Mucosa of gallbladder (tissue), 1 donor: ENCODE results near the gene LGR6. TPM values are rescaled to one million over a fixed set of nuclear protein-coding genes. Genes with fewer than 3 reads are reported as not detected.
"Not testable (repeated sequence)": the region's sequence is repeated elsewhere in the genome, so short reads cannot be mapped to it uniquely, and the experiment has no call there.

Source experiments
- DNase-seq: peaks from one replicate; pipeline ENCODE4 v3.0.0-alpha.2; 2020; ENCODE audit warnings: low spot score
- total RNA-seq: library from RNA; stranded (reverse); gene quantifications from one replicate; pipeline ENCODE4 v1.2.1, GENCODE V29; 2021
- donor health status: DM: no; HTN: no; CAD: no.

The LGR6 gene
- total RNA-seq, 1 donor from 2014 or later, result 60.7 TPM

- DNase-seq, result no peak
These were observed 130.1 kb downstream of the LGR6 start for GRCh38 chr1:202323731-202324130.

- no peak for DNase-seq
These were observed 131.0 kb downstream of the LGR6 start for GRCh38 chr1:202324646-202325045.

GRCh38 chr1:202329891-202330290 lies 136.3 kb downstream of the LGR6 start:
- DNase-seq, result no peak

- DNase-seq, result no peak
These were observed 140.3 kb downstream of the LGR6 start for GRCh38 chr1:202333861-202334260.

GRCh38 chr1:202343652-202344349 lies 150.2 kb downstream of the LGR6 start:
- no peak for DNase-seq

GRCh38 chr1:202348005-202348508 lies 154.5 kb downstream of the LGR6 start:
- no peak for DNase-seq

GRCh38 chr1:202348509-202349205 lies 155.1 kb downstream of the LGR6 start, which contains the start of gene PPP1R12B:
Gene PPP1R12B, plus strand, starts transcription at chr1:202348699. Its CDS starts 153 bp downstream, at chr1:202348852.
- peak; percentile 98 for DNase-seq

GRCh38 chr1:202349206-202349928 lies 155.8 kb downstream of the LGR6 start:
- DNase-seq, result peak; percentile 11

- DNase-seq, result no peak
These were observed 158.1 kb downstream of the LGR6 start for GRCh38 chr1:202351725-202352124.

GRCh38 chr1:202352583-202353197 lies 159.1 kb downstream of the LGR6 start:
- not testable (repeated sequence) for DNase-seq

DNA sequence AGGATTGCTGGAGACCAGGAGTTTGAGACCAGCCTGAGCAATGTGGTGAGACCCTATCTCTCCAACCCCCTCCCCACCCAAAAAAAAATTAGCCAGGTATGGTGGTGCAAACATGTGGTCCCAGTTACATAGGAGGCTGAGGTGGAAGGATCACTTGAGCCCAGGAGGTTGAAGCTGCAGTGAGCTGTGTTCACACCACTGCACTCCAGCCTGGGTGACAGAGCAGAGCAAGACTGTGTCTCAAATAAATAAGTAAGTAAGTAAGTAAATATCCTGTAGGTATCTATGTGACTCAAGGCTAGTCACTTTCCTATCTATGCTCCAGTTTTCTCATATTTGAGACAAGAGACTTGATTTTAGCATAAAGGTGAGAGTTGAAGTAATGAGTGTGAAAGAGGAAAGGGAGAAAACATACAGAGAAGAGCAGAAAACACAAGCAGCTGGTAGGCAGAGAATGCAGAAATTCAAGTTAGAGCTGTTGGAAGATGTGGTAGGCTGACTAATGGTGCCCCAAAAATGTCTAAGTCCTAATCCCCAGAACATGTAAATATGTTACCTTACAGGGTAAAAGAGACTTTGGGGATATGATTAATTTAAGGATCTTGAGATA lies 162.4 kb downstream of the LGR6 start:
- DNase-seq, result no peak

- no peak for DNase-seq
These were observed 163.9 kb downstream of the LGR6 start for GRCh38 chr1:202357506-202357905.

DNA sequence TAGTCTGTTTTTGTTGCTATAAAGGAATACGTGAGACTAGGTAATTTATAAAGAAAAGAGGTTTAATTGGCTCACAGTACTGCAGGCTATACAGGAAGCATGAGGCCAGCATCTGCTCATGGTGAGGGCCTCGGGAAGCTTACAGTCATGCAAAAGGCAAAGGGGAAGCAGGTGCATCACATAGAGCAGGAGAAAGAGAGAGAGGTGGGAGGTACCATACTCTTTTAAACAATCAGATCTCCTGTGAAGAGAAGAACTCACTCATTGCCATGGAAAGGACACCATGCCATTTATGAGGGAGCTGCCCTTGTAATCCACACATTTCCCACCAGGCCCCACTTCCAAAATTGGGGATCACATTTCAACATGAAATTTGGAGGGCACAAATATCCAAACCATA lies 167.6 kb downstream of the LGR6 start:
- DNase-seq, result no peak

DNA sequence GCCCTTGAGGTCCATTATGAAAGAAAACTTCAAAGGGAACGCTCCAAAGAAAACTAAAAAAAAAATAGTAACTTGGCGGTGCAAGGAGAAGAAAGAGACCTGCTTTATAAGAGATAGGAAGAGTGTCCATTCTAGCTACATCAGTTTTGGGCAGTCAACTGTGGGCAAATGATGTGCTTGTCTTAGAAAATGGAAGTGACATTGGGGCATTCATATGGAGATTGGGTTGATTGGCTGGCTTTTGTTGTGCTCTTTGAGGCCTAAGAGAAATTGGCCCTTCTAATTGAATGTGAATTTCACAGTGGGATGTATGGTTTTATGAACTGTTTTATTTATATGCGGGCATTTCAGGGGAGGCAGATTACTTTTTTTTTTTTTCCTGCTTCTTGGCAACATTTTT lies 168.1 kb downstream of the LGR6 start:
- DNase-seq, result no peak

DNA sequence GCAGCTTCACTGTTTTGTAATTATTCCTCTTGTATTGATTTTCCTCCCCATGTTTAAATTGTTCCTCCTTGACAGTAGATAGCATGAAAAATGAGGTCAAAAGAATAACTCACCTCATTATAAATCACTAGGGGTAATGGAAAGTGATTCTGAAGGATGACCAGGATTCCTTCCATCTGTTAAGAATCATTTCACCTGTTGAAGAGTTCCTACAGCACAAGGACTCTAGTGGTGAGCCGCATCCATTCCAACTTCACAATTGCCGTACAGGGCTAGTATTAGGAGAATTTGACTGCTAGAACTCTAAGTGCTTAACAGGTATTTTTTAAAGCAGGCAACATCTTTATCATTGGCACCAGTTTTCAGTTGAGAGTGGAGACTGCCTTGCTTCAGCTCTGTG lies 168.6 kb downstream of the LGR6 start:
- no peak for DNase-seq

GRCh38 chr1:202365092-202365815 lies 171.7 kb downstream of the LGR6 start:
- no peak for DNase-seq

GRCh38 chr1:202367271-202367670 lies 173.7 kb downstream of the LGR6 start:
- DNase-seq, result no peak
